K562 (cell line): ENCODE data around the gene SETDB1.

Experiments
- ARID4B ChIP-seq: sonication (generic); formaldehyde crosslinking; IDR thresholded peaks from 2 replicates; pipeline ENCODE4 v1.8.0; 2022; ENCODE audit warnings: mild to moderate bottlenecking, missing genetic modification reagents
- ATF3 ChIP-seq, 2 experiments: fragments of 450-650 bp in 1 of 2; sonication (generic) in 1 of 2; formaldehyde crosslinking in 1 of 2; IDR thresholded peaks in 1 of 2; conservative IDR thresholded peaks in 1 of 2; 2 replicates each; pipeline versions ENCODE4 v1.6.1 to v1.8.1; 2016 to 2023; ENCODE audit warnings: mild to moderate bottlenecking in 2 of 2, moderate library complexity in 2 of 2, inconsistent platforms in 1 of 2, missing genetic modification reagents in 1 of 2
- BRD4 ChIP-seq: fragments of 200-600 bp; sonication (generic); IDR thresholded peaks from 2 replicates; pipeline ENCODE4 v1.6.1; 2017; ENCODE audit warnings: inconsistent platforms
- CTCF ChIP-seq, 3 experiments: IDR thresholded peaks in 2 of 3; conservative IDR thresholded peaks in 1 of 3; 2 replicates each; pipeline ENCODE4 v1.5.1; 2011 to 2012; ENCODE audit warnings: low read length in 3 of 3, mild to moderate bottlenecking in 3 of 3, control low read depth in 2 of 3, improper control_type of control experiment in 1 of 3, inconsistent platforms in 1 of 3, low read depth in 1 of 3, mixed read lengths in 1 of 3, moderate library complexity in 1 of 3; ENCODE audit not compliant: insufficient read depth in 2 of 3
- E2F6 ChIP-seq, 2 experiments: IDR thresholded peaks; 2 replicates each; pipeline ENCODE4 v1.6.1; 2011; ENCODE audit warnings: borderline replicate concordance in 1 of 2, control low read depth in 1 of 2, low read depth in 1 of 2, low read length in 1 of 2, mild to moderate bottlenecking in 1 of 2, mixed read lengths in 1 of 2, moderate library complexity in 1 of 2; ENCODE audit not compliant: insufficient read depth in 1 of 2, insufficient read length in 1 of 2, poor library complexity in 1 of 2, severe bottlenecking in 1 of 2; ENCODE audit errors: extremely low read depth in 1 of 2
- ELK1 ChIP-seq: sonication (generic); formaldehyde crosslinking; IDR thresholded peaks from 2 replicates; pipeline ENCODE4 v1.8.1; 2022; ENCODE audit warnings: missing genetic modification reagents
- ESRRA ChIP-seq: fragments of 450-650 bp; IDR thresholded peaks from 2 replicates; pipeline ENCODE4 v1.6.1; 2014; ENCODE audit warnings: low read depth, mild to moderate bottlenecking, moderate library complexity, borderline replicate concordance
- MAX ChIP-seq: sonication (generic); formaldehyde crosslinking; IDR thresholded peaks from 2 replicates; pipeline ENCODE4 v1.9.0; 2022; ENCODE audit warnings: mild to moderate bottlenecking, missing genetic modification reagents
- MEIS2 ChIP-seq: fragments of 450-650 bp; IDR thresholded peaks from 2 replicates; pipeline ENCODE4 v1.6.1; 2014; ENCODE audit warnings: mild to moderate bottlenecking; ENCODE audit not compliant: partially characterized antibody
- MIER1 ChIP-seq: fragments of 450-650 bp; IDR thresholded peaks from 2 replicates; pipeline ENCODE4 v1.6.1; 2016; ENCODE audit warnings: antibody characterized with exemption, mild to moderate bottlenecking, low read depth
- THAP12 ChIP-seq: fragments of 250-450 bp; sonication (Bioruptor Pico); IDR thresholded peaks from 2 replicates; pipeline ENCODE4 v1.9.0; 2021; ENCODE audit warnings: mild to moderate bottlenecking, inconsistent platforms
- ZNF146 ChIP-seq: IDR thresholded peaks from one replicate; pipeline ENCODE4 v1.6.1; 2018; ENCODE audit warnings: missing compliant biosample characterization; ENCODE audit not compliant: unreplicated experiment
- ZNF518B ChIP-seq: fragments of 250-450 bp; sonication (Bioruptor Pico); IDR thresholded peaks from 2 replicates; pipeline ENCODE4 v1.5.0; 2021; ENCODE audit warnings: mild to moderate bottlenecking, moderate library complexity
- ZNF740 ChIP-seq, 3 experiments: fragments of 200-800 bp in 1 of 3; sonication (Bioruptor generic) in 1 of 3; sonication (generic) in 1 of 3; formaldehyde crosslinking in 1 of 3; IDR thresholded peaks; 2 replicates each; pipeline versions ENCODE4 v1.6.1 to v1.8.0; 2016 to 2022; ENCODE audit warnings: mild to moderate bottlenecking in 2 of 3, missing compliant biosample characterization in 2 of 3, missing genetic modification characterization in 2 of 3, missing genetic modification reagents in 1 of 3

- TF ChIP-seq ELK1 (CRISPR knock-in tag) (no peak), CTCF (IDR thresholded peaks at IDR 0.05 in 2 of 3, conservative IDR thresholded peaks at IDR 0.05 in 1 of 3; ENCODE audit: insufficient read depth in 2 of 3, low read depth in 1 of 3, low read length in 3 of 3) (no peak), ESRRA (no peak), E2F6 (IDR thresholded peaks at IDR 0.05; ENCODE audit: borderline replicate concordance in 1 of 2, extremely low read depth in 1 of 2, insufficient read depth in 1 of 2, insufficient read length in 1 of 2, low read depth in 1 of 2, low read length in 1 of 2, poor library complexity in 1 of 2, severe bottlenecking in 1 of 2) (no peak), ATF3 (IDR thresholded peaks at IDR 0.05) (no peak), ATF3 (CRISPR knock-in tag; conservative IDR thresholded peaks at IDR 0.05) (no peak), MEIS2 (no peak), THAP12 (CRISPR knock-in tag) (no peak), BRD4 (no peak), ZNF146 (CRISPR knock-in tag) (no peak), MAX (CRISPR knock-in tag) (no peak), ARID4B (CRISPR knock-in tag) (no peak), MIER1 (no peak), ZNF740 (CRISPR knock-in tag; IDR thresholded peaks at IDR 0.05) (no peak), ZNF740 (tag; IDR thresholded peaks at IDR 0.05) (no peak), ZNF518B (CRISPR knock-in tag) (no peak)
Measured at GRCh38 chr1:150909585-150910180, 16.5 kb upstream of the SETDB1 start.
